Urothelium cell line (cell line): ENCODE results near the gene FAM184B.
"Not testable (repeated sequence)": the region's sequence is repeated elsewhere in the genome, so short reads cannot be mapped to it uniquely, and the experiment has no call there.

ENCODE experiments used
- DNase-seq: peaks from one replicate; pipeline ENCODE4 v3.0.0; 2011; ENCODE audit warnings: low spot score, mixed read lengths
- FAIRE-seq: peaks from 2 replicates; lab custom pipeline; 2011; peaks lifted over from hg19 to GRCh38; lab: Jason Lieb, UNC

The FAM184B gene

DNA sequence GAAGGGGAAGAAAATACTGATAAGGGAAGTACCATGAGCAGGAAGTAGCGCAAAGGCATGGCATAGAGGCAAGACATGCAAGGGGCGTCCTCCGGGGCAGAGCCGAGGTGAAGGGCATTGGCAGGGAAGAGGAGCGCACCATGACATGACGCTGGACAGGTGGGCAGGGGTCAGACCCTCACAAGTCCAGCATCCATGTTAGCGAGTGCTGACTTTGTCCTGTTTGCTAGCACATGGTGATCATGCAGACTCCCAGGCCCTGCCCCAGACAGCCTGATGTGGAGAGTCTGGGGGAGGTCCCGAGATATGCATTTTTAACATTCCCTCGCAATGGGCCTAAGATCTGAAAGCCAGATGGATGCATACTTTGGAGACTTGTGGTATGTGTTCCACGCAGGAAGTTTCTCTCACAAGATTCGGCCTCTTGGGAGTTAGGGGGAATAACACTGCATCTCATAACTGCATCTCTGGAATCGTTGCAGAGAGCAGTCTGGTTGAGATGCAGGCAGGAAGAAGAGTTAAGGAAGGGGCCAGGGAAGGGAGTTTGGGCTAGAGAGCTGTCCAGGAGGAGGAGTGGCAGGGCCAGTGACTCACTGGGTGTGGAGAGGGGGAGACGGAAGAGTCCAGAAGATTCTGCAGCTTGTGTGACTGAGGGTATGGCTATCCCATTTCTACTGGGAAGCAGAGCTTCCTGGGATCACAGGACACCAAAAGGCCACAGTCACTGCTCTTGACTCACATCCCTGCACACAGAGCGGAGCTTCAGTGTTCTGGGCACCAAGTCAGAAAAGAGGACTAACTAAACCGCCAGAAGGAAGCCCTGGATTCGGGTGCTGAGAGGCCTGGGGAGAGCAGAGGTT, 59.7 kb downstream of the FAM184B start:
- DNase-seq (peak; percentile 25), FAIRE-seq (no peak)

DNA sequence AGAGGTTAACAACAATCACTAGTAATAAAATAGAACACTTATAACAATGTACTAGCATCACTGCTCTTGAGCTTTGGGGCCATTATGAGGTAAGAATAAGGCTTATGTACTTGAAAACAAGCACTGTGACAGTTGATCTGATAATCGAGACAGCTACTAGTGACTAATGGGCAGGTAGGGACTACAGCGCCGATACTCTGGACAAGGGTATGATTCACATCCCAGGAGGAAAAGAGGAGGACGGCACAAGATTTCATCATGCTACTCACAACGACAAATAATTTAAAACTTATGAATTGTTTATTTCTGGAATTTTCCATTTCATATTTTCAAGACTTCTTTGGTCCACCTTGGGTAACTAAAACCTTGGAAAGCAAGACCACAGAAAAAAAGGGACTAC, 62.3 kb downstream of the FAM184B start:
- no peak for FAIRE-seq
- DNase-seq = no peak

DNA sequence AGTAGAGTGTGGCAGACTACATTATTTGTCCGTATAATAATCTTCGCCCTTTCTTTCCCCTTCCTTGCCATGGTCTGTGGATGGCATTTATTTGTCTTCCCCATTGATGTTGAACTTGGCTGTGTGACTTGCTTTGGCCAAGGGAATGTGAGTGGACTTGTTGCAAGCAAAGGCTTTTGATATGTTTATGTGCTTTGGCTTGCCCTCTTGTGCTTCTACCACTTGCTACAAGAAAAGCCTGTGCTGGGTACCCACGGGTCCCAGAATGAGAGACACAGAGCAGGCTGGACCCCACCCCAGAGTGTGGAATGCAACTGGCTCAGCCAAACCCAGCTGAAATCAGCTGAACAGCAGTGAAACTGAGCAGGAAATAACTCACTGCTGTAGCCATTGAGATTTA, 63.0 kb downstream of the FAM184B start:
- FAIRE-seq (no peak), DNase-seq (no peak)

DNA sequence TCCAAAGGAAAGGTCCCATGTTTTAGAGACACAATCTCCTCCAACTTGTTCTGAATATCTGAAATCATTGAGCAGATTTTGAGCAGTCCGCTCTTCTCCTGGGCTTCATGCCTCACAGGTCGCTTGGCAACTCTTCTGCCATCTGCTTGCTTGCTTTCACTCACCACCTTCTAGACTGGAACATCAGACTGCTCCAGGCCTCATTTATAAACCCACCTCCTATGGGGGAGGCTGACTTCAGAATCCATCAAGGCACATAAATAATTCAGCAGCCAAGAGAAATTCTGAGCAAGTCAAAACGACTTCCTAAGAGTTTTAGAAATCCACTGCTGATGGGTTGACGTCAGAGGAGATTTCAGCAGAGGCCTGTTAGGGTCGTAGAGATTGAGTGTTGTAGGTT, 64.1 kb downstream of the FAM184B start:
- DNase-seq (no peak), FAIRE-seq (no peak)

DNA sequence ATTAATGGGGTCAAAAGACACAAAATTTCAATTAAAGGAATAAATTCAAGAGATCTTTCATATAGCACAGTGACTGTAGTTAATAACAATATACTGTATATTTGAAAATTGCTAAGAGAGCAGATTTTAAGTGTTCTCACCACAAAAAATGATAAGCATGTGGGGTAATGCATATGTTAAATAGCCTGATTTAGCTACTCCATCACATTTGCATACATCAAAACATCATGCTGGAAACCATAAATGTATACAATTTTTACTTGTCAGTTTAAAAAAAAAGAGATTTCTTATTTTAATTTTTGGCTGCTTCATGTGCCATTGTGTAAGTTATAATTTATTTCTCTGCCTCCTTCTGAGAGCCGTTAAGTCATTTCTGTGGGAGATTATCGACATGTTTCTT, 65.9 kb downstream of the FAM184B start:
- no peak for FAIRE-seq
- DNase-seq = no peak

DNA sequence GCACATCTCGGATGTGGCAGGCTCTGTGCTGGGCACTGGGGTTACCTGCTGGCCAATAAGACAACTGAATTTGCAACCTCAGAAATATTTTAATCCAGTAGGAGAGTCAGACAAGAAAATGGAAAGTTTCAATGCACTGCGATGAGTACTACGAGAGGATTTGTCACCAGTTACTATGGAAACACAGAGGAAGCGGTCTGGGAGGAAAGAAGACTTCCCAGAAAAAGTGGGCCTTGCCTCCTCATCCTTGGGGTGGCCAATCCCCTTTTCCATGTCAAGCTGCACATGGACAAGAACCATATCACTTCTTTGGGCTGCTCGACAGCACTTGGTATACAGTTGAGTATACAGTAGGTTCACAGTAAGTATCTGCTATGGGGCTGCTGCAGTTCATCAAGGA, 67.6 kb downstream of the FAM184B start:
- DNase-seq (no peak), FAIRE-seq (no peak)

DNA sequence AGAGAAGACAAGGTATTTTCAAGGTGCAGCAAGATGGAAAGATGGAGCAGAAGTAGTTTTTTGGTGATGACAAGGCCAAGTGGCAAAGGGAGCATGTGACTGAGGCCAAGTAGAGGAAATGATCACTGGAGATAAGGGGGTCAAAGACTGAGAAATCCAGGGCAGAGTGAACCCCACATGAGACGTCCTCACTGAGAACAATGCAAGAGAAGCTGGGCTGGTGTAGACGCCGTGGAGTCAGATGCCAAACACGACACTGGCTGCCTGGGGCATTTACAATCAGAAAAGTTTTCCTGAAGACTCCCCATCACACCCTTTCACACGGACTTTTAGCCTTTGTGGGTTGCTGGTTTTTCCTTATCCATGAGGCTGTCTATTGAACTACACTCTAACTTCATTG, 69.3 kb downstream of the FAM184B start:
- DNase-seq (no peak), FAIRE-seq (no peak)

DNA sequence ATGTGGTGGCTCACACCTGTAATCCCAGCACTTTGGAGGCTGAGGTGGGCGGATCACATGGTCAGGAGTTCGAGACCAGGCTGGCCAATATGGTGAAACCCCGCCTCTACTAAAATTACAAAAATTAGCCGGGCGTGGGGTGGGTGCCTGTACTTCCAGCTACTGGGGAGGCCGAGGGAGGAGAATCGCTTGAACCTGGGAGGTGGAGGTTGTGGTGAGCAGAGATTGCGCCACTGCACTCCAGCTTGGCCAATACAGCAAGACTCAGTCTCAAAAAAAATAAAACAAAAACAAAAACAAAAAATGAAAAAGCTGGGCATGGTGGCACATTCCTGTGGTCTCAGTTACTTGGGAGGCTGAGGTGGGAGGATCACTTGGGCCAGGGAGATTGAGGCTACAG, 70.2 kb downstream of the FAM184B start:
- not testable (repeated sequence) for FAIRE-seq

DNA sequence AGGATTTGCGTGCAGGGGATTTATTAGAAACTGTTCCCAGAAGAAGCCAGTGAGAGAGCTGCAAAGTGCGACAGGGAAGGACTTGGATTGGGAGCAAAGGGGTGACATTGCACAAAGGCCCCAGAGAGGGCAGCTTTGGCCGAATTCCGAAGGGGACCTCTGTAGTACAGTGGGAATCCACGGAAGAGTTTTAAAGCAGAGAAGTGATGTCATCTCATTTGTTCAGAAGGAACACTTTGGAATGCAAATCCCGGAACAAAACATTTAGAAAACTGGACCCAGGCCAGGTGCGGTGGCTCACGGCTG, 71.7 kb downstream of the FAM184B start:
- DNase-seq (no peak), FAIRE-seq (no peak)

More for the DNA sequence above, 70.2 kb downstream of the FAM184B start:
- not testable (repeated sequence) for DNase-seq

DNA sequence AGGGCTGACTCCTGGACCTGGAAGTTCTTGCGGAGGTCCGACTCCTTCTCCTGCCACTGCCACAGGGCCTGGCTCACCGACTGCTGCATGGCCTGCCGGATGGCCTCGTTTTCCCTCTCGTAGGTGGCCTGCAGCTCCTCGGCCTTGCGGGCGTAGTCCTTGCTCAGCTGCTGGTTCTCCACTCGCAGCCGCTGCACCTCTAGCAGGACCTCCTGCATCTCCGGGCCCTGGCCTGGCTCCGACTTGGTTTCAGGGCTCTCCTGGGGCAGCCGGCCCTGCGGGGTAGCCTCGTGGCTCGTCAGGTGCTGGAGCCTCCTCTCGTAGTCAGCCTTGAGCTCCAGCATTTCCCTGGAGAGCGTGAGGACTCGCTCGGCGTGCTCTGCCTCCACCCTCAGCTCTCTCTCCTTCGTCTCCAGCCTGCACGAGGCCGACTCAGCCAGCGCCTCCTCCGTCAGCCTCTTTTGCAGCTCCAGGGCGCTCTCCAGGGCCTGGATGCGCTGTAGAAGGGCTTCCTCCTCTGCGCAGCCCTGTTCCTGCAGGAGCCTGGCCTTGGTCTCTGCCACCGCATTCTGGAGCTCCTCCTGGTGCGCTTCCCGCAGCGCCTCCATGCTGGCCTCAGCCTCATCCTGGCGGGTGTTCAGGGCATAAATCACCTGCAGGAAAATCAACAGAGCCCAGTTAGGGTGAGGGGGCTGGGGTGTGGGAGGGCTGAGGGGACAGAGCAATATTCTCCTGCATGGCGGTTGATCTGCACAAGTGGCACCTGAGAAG, 72.2 kb downstream of the FAM184B start:
- DNase-seq = no peak
- no peak for FAIRE-seq

DNA sequence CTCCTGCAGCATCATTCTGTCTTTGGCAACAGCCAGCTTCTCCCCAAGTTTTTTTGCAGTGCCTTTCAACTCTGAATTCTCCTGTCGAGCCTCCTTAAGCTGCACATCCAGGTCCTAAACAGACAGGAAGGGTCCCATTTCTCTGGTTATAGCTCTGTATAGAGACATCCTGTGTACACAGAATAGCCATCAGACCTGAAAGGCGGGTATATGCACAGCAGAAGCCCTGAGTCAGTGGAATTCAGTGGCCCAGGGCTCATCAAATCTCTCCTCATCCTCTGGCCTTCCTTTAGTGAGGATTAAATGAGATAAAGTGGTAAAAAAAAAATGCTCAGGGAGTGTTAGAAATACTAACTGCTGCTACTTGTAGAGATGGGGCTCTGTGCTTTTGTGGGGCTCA, 73.8 kb downstream of the FAM184B start:
- no peak for FAIRE-seq
- DNase-seq = no peak

DNA sequence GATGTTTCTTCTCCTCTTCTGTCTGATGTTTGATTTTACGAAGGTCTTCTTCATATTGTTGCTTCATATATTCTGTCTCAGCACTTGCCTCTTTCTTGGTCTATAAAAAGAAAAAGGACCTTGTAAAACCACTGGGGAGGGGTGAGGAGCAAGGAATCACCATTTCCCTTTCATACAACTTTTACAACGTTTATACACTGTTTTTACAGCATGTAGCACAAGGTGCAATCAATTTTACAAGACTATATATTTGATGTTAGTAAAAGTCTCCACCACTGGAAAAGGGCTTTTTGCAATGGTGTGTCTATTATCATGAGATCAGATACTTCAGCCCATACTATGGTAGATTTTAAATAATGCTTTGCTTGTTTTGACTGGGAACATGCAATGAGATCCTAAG, 76.3 kb downstream of the FAM184B start:
- no peak for DNase-seq
- FAIRE-seq = no peak

DNA sequence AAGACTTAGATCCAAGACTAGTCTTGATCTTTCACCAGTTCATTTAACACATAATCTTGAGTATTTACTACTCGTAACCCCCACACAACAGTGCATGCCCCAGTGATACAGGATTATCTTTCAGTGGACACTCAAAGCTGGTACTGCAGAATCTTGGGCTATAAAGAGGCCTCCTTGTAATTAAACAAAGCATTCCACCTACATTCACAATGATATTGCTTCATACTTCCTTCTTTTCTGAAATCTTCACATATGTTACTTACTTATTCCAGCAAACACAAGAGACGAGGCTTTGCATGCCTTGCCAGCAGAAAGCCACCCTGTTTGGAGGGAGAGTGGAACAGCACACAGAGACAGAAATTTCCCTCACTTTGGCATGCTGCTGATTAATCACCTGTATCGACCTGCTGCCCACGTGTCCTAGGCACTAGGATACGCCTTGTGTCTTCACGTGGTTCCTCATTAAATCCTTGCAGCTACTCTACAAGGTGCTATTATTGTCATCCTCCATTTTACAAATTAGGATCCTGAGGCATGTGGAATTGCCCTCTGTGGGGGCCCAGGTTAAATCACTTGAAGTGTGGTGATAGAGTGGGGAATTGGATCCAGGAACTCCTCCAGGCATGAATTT, 77.3 kb downstream of the FAM184B start:
- DNase-seq = no peak
- FAIRE-seq = no peak

DNA sequence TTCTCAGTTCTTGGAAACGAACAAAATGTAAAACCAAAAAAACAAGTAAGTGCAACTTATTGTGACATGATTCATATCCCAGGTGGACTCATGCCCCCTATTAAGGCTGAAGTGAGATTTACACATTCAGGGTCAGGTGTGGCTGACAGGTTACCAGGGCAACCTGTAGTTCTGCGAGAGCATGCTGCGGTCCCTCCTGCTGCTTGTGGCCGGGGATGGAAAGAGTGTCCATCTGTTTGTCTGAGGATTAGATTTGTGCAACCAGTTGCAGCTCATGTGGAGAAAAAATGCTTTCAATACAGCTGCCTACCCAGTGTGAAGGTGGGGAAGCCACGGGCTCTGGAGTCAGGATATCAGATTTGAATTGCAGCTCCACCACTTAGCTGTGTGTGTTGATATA, 78.8 kb downstream of the FAM184B start:
- DNase-seq = no peak
- no peak for FAIRE-seq

DNA sequence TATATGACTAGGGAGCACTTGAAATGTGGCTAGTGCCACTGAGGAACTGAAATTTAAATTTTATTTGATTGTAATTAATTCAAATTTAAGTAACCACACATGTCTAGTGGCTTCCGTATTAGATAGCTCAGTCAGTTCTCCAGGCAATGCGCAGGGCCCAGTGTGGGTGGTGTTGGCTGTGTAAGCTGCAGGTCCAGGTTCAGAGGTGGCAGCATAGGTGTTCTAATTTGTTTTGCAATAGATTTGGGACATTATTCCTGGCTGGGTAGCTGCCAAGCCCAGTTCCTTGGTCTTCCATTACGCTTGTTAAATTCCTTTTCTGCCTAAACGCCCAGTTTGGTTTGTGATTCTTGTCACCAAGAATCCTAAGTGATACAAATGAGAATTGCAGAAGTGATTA, 79.5 kb downstream of the FAM184B start:
- FAIRE-seq (no peak), DNase-seq (no peak)

DNA sequence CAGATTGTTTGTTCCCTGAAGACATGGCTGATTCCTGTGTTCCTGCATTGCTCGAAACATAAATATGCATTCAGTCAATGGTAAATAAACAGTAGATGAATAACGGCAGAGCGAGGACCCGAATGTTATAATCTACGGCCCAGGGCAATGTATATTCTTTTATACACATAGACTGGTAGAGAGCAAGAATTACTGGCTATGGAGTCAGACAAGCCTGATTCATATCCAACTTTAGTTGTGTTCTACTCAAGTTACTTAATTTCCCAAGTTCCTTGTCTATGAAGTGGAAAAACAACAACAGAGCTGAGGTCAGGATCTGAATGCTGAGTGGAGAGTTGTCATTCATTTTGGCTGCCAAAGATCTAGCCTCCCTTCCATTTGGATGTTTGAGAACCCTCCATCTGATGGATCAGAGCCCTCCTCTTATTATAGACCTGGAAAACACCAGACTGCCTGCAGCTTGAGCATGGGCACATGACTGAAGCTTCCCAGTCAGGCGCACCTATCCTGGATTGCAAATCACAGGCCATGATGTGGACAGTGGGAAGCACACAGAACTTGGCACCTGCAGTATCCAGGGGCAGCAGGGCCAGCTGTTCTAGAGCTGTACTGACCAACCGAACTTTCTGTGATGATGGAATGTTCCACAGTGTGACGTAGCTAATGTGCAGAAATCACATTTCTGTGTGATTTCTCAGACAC, 80.1 kb downstream of the FAM184B start:
- DNase-seq (no peak), FAIRE-seq (no peak)

DNA sequence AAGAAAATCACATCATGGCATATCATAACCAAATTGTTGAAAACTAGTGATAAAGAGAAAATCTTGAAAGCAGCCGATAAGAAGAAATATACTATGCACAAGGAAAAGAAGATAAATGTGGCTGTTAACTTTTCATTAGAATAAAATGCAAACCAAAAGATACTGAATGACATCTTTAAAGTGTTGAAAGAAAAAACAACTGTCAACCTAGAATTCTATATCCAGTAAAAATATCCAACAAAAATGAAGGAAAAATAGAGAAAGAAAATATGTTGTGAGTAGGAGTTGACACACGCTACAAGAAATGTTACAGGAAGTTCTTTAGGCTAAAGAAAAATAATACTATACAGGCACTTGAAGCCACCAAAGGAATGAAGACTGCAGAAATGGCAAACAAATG, 82.0 kb downstream of the FAM184B start:
- FAIRE-seq (no peak), DNase-seq (no peak)

DNA sequence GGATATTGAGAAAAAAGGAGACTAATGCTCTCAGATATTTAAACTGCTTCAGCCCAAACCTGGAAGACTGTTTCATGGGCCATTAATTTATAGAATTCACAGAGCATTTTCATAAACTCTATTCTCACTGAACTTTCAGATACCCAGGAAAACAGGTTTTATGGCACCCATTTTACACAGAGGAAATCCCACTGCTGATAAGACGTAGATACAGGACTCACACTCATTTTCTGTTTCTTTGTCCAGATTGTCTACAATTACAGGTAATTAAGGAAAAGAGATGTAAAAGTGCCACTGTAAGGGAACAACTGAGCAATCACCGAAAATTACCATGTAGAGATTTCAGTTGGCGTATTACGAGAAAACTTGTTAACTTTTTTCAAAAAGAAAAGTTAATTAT, 83.3 kb downstream of the FAM184B start:
- DNase-seq = no peak
- FAIRE-seq = no peak

DNA sequence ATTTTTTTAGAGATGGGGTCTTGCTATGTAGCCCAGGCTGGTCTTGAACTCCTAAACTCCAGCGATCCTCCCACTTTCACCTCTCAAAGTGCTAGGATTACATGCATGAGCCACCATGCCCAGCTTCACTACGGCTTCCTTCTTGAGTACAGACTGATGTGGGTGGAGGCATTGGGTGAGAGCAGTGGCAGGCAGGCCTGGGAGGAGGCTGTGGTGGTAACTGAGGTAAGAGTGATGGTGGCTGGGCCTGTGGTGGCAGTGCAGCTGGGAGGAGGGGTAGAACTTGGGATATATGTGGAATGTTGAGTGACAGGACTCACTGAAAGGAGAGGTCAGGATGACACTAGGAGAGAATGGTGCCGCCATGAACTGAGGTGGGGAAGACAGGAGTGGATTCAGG, 86.1 kb downstream of the FAM184B start:
- DNase-seq = no peak
- no peak for FAIRE-seq

DNA sequence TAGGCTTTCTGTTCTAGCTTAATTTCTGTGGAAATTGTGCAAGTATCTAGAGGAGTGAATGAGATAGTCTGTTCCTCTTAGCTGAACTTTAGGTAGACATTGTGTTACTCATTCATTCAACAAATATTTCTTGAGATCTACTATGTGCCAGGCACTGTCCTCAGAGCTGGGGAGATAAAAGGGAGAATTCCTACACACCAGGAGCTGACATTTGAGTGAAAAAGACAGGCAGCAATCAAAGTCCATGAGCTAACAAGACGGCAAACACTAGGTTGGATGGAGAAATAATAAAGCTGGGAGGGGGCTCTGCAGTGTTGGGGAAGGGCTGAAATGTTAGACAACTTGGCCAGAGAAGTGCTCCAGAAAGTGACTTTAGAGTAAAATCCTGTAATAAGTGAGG, 86.9 kb downstream of the FAM184B start:
- FAIRE-seq = no peak

DNA sequence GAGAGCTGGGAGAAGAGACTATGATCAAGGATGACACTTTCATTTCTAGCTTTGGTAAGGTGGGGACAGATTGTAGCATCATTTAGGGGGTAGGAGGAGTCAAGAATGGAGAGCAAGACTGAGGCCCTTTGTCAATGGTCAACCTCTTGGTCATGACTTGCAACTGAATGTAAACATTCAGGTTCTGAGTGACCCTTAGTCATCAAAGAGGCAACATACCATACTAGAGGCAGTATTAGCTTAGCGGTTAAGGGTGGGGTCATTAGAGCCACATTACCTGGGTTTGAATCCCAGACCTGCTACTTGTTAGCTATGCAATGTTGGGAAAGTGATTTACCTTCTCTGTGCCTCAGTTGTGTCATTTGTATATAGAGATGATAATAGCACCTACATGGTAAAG, 90.5 kb downstream of the FAM184B start:
- FAIRE-seq (no peak), DNase-seq (no peak)

More for the DNA sequence above, 86.9 kb downstream of the FAM184B start:
- DNase-seq = no peak
